ENCODE results near the gene SLC24A4. TPM values are rescaled to one million over a fixed set of nuclear protein-coding genes. Genes with fewer than 3 reads are reported as not detected.
"Not testable (repeated sequence)": the region's sequence is repeated elsewhere in the genome, so short reads cannot be mapped to it uniquely, and the experiment has no call there.

The SLC24A4 gene
- polyA plus RNA-seq, 4 donors = 0.11 to 0.81 (median 0.25) TPM

GRCh38 chr14:92532490-92533163 lies 209.7 kb downstream of the SLC24A4 start:
- no peak for DNase-seq (ENCODE audit: low read depth in 4 of 4, low spot score in 3 of 4)

- DNase-seq (ENCODE audit: low read depth in 4 of 4, low spot score in 3 of 4) = no peak
Observed at GRCh38 chr14:92534932-92535643, 212.1 kb downstream of the SLC24A4 start.

GRCh38 chr14:92536231-92536630 lies 213.3 kb downstream of the SLC24A4 start:
- DNase-seq (ENCODE audit: low read depth in 4 of 4, low spot score in 3 of 4) = not testable (repeated sequence)

- no peak for DNase-seq (ENCODE audit: low read depth in 4 of 4, low spot score in 3 of 4)
Observed at GRCh38 chr14:92538412-92538985, 215.5 kb downstream of the SLC24A4 start.

GRCh38 chr14:92539419-92539818 lies 216.5 kb downstream of the SLC24A4 start:
- DNase-seq (ENCODE audit: low read depth in 4 of 4, low spot score in 3 of 4) = no peak

GRCh38 chr14:92539875-92540274 lies 216.9 kb downstream of the SLC24A4 start:
- DNase-seq (ENCODE audit: low read depth in 4 of 4, low spot score in 3 of 4) = no peak

- peak in 3 of 4 donors; percentile 10 to 24 (median 20) for DNase-seq (ENCODE audit: low read depth in 4 of 4, low spot score in 3 of 4)
Observed at GRCh38 chr14:92540472-92541048, 217.6 kb downstream of the SLC24A4 start.

- DNase-seq (ENCODE audit: low read depth in 4 of 4, low spot score in 3 of 4) = no peak
Observed at GRCh38 chr14:92542766-92543554, 220.0 kb downstream of the SLC24A4 start.

- no peak for DNase-seq (ENCODE audit: low read depth in 4 of 4, low spot score in 3 of 4)
Observed at GRCh38 chr14:92544051-92544720, 221.2 kb downstream of the SLC24A4 start.

- no peak for DNase-seq (ENCODE audit: low read depth in 4 of 4, low spot score in 3 of 4)
Observed at GRCh38 chr14:92546347-92547053, 223.5 kb downstream of the SLC24A4 start.

GRCh38 chr14:92549105-92549858 lies 226.3 kb downstream of the SLC24A4 start:
- DNase-seq (ENCODE audit: low read depth in 4 of 4, low spot score in 3 of 4) = no peak

GRCh38 chr14:92549859-92550230 lies 226.9 kb downstream of the SLC24A4 start:
- no peak for DNase-seq (ENCODE audit: low read depth in 4 of 4, low spot score in 3 of 4)

Other genes with a start within 250 kb of the SLC24A4 start
- gene ATXN3, start 216.6 kb upstream of the SLC24A4 start, polyA plus RNA-seq (ENCODE audit: insufficient read length in 4 of 4) = 10 to 100 TPM; 23.6 to 36.4 (median 32.9) TPM
- gene NDUFB1, start 201.5 kb upstream of the SLC24A4 start, polyA plus RNA-seq (ENCODE audit: insufficient read length in 4 of 4) = 100 to 1,000 TPM; 121 to 192 (median 185) TPM
- 10 to 100 TPM; 50.7 to 81.2 (median 63.8) TPM for gene CPSF2, start 201.2 kb upstream of the SLC24A4 start, polyA plus RNA-seq (ENCODE audit: insufficient read length in 4 of 4)
- 1 to 10 TPM; 5.1 to 8.0 (median 6.8) TPM for gene RIN3, start 190.6 kb downstream of the SLC24A4 start, polyA plus RNA-seq (ENCODE audit: insufficient read length in 4 of 4)